ENCODE results near the gene BCAR3.

DNA sequence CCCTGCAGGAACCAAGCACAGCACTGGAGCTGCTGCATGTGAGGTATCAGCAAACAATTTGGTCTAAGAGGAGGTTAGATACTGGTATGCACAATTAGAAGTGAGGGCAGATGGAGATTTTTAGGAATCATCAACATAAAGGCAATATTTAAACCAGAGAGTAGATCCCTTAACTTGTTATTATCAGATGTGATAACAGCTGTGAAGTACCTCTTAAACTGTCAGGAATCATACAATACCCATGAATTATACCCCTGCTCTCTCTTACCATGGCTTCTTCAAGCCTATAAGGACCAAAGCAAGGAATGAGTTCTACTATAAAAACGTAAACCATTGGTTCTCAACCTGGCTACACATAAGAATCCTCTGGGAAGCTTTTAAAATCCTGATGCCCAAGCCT is 3.9 kb downstream of the BCAR3 start:
- TF ChIP-seq GATA3 (IDR thresholded peaks at IDR 0.05; ENCODE audit: low read depth, low read length), result no peak
- no peak for TF ChIP-seq GATA2 (IDR thresholded peaks at IDR 0.05; ENCODE audit: low read depth, low read length)

Data from SH-SY5Y (cell line).